Ovary (tissue), 3 donors: ENCODE measurements around the gene SYT10.

Experiments
- POLR2A ChIP-seq: fragments of 450-650 bp; IDR thresholded peaks from one replicate; pipeline ENCODE4 v1.6.1; 2017; ENCODE audit warnings: antibody characterized with exemption, mild to moderate bottlenecking, moderate library complexity
- TF ChIP-seq, protein P1 (sequence below), 3 donors: fragments of 450-650 bp in 2 of 3; fragments of 200-600 bp in 1 of 3; IDR thresholded peaks; one replicate each; pipeline versions ENCODE4 v1.5.1 to v1.8.0; 2016 to 2022; ENCODE audit warnings: antibody characterized with exemption in 3 of 3, mild to moderate bottlenecking in 1 of 3
- donor health status: DM: no; HTN: no; CAD: no.

DNA sequence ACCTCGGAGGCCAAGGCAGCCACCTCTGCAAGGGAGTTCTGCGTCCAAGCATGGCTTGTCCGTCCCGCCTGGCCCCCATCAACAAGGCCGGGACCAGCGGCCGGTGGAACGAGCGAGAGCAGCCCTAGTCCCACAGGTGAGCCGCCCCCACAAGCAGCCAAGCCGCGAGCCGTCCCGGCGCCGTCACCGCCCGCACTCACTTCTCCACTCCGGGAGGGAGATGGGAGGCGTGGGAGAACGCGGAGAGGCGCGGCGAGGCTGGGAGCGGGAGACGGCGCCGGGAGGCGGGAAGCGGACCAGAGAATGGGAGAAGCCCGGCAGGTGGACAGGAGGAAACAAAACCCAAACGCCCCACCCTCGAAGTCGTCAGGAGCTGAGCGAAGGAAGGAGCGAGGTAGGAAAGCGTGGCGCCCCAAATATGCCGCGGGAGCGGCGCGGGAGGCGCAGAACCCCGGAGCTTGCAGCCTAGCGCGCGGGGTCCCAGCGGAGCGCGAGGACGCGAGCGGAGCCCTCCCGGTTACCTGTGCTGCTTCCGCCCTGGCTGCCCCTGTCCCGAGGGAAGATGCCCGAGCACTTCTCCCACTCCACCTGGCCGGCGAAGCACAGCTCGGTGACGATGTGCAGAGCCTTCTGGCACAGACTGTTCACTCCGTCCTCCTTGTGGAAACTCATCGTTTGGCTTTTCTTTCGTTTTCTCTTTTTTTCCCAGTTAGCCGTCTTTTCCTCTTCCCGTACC lies 600 bp downstream of the SYT10 start:
- TF ChIP-seq, protein P1, sequence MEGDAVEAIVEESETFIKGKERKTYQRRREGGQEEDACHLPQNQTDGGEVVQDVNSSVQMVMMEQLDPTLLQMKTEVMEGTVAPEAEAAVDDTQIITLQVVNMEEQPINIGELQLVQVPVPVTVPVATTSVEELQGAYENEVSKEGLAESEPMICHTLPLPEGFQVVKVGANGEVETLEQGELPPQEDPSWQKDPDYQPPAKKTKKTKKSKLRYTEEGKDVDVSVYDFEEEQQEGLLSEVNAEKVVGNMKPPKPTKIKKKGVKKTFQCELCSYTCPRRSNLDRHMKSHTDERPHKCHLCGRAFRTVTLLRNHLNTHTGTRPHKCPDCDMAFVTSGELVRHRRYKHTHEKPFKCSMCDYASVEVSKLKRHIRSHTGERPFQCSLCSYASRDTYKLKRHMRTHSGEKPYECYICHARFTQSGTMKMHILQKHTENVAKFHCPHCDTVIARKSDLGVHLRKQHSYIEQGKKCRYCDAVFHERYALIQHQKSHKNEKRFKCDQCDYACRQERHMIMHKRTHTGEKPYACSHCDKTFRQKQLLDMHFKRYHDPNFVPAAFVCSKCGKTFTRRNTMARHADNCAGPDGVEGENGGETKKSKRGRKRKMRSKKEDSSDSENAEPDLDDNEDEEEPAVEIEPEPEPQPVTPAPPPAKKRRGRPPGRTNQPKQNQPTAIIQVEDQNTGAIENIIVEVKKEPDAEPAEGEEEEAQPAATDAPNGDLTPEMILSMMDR (IDR thresholded peaks at IDR 0.05), result no peak
- no peak for TF ChIP-seq POLR2A
